ENCODE results near the gene CXCL5. TPM values are rescaled to one million over a fixed set of nuclear protein-coding genes. Genes with fewer than 3 reads are reported as not detected.
"Not testable (repeated sequence)": the region's sequence is repeated elsewhere in the genome, so short reads cannot be mapped to it uniquely, and the experiment has no call there.

Gene CXCL5
- total RNA-seq, 1 experiment from 2014 or later, result not detected

DNA sequence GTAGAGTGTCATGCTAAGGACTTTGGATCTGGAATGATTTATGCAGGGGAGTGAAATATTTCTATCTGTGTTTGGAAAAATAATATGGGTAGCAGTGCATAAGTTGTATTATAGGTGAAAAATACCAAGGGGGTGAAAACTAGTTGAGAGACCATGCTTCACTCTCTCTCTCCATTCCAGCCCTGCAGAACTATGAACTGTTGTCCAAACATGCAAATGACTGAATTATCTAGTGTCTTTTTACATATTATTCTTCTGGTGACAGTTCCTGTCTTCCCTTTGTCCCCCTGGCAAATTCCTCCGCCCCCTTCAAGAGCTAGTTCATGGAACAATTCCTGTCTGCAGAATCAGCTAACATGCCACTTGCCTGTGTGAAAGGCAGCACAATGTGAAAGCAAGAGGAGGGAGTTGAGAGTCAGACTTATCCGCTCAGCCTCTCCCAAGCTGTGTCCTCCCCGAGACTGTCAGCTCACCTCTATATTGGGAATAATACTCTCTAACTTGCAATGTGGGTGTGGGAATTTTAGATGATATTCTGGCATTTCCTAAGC, 19.0 kb downstream of the CXCL5 start:
- no peak for DNase-seq (ENCODE audit: low spot score)
- in situ Hi-C loops (cut with HindIII; ENCODE audit: low sequenced_read_pairs), result no loop called here

DNA sequence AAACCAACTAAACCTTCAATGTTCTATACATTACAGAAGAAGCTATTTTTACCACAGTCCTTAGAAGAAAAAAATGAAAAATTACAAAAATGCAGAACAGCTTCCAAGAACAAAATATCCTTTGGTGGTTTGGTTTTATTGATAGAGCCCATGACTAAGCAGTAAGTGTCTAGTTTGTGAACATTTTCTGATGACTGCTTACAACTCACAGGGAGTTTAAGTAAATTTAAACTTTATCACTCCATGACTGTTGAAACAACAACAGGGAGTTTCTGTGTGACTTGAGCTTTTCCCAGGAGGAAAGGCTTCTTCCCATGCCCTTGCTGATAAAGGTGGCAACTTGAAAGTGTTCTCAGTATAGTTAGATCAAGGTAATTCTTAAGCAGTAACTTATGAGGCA, 19.6 kb downstream of the CXCL5 start:
- in situ Hi-C loops (cut with HindIII; ENCODE audit: low sequenced_read_pairs), result no loop called here
- DNase-seq (ENCODE audit: low spot score), result no peak

DNA sequence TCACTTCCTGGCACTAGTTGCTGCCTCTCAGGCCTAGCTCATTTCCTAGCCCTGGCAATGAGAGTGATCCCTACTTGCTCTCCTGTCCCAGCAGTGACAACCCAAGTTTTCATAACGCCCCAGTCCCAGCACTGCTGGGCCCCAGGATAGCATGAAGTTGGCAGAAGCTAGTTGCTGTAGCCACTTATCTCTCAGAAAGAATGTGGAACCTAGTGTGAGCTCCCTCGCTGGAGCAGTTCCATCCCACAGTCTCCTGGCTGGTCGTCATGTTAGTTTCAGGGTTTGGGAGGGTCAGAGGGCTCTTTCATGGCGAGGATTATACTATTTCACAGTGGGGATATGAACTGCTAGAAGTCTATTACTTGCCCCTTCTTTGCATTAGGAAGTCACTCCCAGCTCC, 21.8 kb downstream of the CXCL5 start:
- in situ Hi-C loops (cut with HindIII; ENCODE audit: low sequenced_read_pairs), result no loop called here
- DNase-seq (ENCODE audit: low spot score), result no peak

DNA sequence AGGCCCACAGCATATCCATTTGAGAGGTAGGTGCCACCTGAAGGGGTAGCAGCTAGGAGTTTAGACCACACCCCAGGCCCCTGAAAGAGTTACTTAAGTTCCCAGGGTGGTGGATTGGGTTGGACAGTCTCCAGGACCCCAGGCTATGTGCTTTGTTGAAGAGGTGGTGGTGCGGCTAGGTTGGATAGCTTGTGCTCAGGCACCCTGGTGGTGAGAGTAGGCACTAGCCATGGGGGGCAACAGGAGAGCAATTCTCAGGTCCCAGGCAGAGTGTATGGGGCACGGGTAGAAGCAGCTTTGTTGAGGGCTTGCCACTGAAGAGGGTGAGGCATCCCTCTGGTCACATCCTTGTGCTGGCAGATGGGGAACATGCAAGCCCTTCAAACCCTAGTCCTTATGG, 22.3 kb downstream of the CXCL5 start:
- no peak for DNase-seq (ENCODE audit: low spot score)
- in situ Hi-C loops (cut with HindIII; ENCODE audit: low sequenced_read_pairs), result no loop called here

DNA sequence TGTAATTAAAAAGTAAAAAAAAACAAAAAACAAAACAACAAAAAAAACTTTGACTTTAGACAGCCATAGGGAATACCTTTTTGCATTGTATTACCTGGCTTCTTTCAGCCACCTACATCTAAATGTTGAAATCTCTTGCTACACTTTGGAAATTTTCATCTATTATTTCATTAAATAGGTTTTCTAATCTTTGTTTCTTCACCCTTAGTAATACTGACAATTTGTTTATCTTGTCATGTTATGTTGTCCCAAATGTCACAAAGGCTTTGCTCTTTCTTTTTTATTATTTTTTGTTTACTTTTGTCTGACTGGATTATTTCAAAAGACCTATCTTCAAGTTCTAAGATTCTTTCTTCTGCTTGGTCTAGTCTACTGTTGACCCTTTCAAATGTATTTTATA, 24.1 kb downstream of the CXCL5 start:
- in situ Hi-C loops (cut with HindIII; ENCODE audit: low sequenced_read_pairs), result no loop called here
- DNase-seq (ENCODE audit: low spot score), result no peak

DNA sequence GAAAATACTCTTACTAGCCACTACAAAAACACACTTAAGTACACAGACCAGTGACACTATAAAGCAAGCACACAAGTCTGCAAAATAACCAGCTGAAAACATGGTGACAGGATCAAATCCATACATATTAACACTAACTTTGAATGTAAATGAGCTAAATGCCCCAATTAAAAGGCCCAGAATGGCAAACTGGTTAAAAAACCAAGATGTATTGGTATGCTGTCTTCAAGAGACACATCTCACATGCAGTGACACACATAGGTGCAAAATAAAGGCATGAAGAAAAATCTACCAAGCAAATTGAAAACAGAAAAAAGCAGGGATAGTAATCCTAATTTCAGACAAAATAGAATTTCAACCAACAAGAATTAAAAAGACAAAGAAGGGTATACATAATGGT, 27.5 kb downstream of the CXCL5 start:
- in situ Hi-C loops (cut with HindIII; ENCODE audit: low sequenced_read_pairs), result no loop called here
- DNase-seq (ENCODE audit: low spot score), result no peak

DNA sequence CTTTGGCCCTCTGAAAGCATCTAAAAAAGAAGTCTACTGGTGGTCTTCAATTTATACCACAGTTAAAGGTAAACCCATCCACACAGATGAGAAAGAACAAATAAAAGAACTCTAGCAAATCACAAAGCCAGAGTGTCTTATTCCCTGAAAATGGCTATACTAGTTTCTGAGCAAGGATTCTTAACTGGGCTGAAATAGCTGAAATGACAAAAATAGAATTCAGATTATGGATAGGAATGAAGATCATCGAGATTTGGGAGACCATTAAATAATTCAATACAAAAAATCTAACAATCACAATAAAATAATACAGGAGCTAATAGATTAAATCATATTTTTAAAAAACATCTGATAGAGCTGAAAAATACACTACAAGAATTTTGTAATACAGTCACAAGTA, 28.5 kb downstream of the CXCL5 start:
- DNase-seq (ENCODE audit: low spot score), result no peak
- in situ Hi-C loops (cut with HindIII; ENCODE audit: low sequenced_read_pairs), result no loop called here

DNA sequence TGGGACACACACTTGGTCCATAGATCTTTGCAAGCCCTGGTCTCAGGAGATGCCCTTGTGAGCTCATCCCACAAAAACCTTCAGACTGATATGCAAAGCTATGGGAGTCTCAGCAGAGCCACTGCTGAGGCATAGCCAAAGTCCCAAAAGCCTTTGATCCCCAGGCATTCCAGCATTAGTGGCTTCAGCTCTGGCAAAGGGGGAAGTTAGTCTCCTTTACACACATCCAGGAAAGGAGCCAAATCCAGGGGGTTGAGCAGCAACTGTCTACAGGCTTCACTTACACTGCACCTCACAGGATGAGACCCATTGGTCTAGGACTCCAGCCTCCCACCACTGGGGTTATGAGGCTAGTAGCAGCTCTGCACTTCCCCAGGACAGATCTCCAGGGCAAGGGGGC, 30.6 kb downstream of the CXCL5 start:
- in situ Hi-C loops (cut with HindIII; ENCODE audit: low sequenced_read_pairs), result no loop called here
- no peak for DNase-seq (ENCODE audit: low spot score)

DNA sequence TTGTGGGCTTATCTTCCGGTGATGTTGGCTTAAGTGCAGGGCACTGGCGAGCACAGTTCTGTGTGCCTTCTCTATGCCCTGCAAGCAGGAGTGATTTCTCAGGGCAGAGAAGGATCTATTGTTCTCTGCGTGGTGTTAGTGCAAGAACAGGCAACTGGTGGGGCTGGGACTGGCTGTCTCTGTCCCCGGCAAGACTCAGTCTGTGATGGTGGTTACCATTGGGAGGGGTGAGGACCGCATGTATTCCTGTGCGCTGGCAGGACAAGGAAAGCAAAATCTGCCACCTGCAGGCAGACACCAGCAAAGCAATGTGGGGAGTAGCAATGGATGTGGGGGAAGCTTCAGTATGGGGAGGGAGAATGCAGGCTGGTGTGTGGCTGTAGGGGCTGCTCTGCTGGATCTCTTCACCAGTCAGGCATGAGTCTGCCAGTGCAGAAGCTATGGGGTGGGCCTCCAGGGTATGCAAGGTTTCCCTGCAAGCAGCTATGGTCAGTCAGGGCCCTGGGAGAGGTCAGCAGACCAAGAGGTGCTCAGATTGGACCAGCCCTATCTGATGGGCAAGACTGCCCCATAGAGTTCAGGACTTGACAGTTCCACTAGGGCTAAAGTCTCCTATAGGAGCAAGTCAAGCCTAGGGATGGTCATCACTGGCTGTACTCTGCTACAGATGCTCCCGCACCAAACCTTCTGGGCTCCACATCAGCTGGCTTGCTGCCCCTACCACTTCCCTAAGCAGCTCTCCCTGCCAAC, 33.4 kb downstream of the CXCL5 start:
- no peak for DNase-seq (ENCODE audit: low spot score)
- in situ Hi-C loops (cut with HindIII; ENCODE audit: low sequenced_read_pairs), result no loop called here

DNA sequence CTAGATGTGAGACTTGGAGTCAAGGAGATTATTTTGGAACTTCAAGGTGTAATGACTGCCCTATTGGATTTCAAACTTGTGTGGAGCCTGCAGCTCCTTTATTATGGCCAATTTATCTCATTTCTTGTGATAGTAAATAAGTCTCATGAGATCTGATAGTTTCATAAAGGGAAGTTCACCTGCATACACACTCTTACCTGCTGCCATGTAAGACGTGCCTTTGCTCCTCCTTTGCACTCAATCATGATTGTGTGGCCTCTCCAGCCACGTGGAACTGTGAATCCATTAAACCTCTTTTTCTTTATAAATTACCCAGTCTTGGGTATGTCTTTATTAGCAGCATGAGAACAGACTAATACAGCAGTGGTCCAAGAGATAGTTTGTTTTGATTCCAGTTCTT, 35.8 kb downstream of the CXCL5 start:
- in situ Hi-C loops (cut with HindIII; ENCODE audit: low sequenced_read_pairs), result no loop called here
- no peak for DNase-seq (ENCODE audit: low spot score)

DNA sequence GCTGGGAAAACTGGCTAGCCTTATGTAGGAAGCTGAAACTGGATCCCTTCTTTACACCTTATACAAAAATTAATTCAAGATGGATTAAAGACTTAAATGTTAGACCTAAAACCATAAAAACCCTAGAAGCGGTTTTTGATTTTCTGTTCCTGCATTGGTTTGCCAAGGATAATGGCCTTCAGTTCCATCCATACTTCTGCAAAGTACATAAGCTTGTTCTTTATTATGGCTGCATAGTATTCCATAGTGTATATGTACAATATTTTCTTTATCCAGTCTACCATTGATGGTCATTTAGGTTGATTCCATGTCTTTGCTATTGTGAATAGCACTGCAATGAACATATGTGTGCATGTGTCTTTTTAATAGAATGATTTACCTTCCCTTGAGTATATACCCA, 39.4 kb downstream of the CXCL5 start:
- DNase-seq (ENCODE audit: low spot score); in situ Hi-C loops (cut with HindIII; ENCODE audit: low sequenced_read_pairs): not testable (repeated sequence)

DNA sequence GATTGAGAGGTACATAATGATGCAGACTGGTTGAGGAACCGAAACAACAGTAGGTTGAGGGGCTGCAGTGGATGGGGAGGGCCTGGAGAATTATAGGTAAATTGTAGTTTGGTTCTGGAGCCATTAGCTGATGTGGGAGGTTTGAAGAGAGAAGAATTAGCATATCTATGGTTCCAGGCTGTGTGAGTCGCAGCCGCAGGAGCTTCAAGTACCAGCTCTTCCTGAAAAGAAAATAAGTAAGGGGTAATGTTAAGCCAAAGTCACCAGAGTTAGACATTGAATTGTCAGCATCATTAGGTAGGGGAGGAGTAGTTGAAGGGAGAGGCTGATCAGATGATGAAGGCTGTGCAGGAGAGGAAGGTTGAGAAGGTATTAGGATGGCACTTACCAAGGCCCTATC, 46.1 kb downstream of the CXCL5 start:
- in situ Hi-C loops (cut with HindIII; ENCODE audit: low sequenced_read_pairs), result no loop called here
- no peak for DNase-seq (ENCODE audit: low spot score)

DNA sequence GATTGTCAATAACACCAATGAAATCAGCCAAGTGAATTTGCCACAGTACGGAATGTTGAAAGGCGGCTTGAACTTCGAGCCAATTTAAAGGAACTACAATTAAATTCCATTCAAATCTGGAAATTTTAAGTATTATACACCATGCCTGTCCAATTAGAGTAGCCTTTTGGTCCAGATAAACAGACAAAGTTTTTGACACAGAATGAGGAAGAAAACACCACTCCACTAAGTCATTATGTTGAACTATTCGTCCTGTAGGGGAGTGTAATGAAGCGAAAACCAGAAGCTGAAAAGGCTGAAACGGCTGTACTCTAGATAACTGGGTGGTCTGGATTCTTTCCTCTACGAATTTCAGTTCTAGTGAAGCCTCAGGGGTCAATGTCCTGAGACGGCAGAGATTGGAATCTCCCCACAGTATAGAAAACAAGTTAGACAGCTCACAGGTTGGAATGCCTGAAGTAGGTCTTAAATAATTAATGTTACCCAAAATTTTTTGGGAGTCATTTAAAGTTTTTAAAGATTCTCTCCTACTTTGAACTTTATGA, 48.0 kb downstream of the CXCL5 start:
- DNase-seq (ENCODE audit: low spot score); in situ Hi-C loops (cut with HindIII; ENCODE audit: low sequenced_read_pairs): not testable (repeated sequence)

DNA sequence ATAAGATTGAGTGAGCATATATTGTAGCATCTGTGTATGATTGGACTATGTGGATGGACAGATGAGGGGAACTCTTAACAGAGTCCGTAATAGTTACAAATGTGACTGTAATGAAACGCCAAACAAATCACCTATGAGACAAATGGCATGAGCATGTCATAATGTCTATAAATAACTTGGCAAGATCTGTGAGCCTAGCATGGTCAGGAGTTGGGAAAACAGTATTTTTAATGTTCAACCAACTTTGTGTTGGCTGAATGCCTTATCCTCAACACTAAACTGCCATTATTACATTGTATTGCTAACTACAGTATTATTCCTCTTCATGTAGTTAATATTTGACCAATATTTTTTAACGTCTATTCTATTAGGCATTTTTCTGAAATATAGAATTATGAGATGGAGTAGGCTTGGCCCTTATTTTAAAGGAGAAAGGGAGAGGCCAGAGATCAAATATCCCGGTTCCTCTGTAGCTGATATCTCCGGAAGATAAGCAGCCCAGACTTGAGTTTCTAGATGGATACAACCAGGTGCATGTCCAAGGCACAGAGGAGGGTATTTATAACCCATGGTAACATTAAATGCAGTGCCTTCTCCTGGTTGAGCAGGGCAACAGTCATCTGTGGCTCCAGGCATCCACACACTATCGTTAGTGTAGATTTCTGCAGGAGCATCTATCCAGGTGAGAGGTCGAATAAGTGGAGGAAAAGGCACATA, 49.3 kb downstream of the CXCL5 start:
- in situ Hi-C loops (cut with HindIII; ENCODE audit: low sequenced_read_pairs), result no loop called here
- DNase-seq (ENCODE audit: low spot score), result no peak

DNA sequence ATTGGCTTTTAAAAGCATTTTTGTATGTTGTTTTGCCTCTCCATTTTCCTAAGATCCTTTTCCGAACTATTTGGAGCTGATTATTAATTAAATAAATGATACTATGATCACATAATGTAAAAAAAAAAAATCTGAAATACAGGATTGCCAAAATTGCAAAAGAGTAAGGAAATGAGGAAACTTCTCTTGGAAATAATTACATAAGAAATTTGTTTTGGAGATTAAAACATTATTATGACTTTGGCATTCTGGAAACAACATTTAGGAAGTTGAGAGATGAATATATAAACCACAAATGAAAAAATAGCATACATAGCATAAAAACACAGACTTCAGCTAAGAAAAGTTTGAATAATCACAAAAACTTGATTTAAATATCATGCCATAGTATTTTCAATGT, 50.2 kb downstream of the CXCL5 start:
- in situ Hi-C loops (cut with HindIII; ENCODE audit: low sequenced_read_pairs), result no loop called here
- no peak for DNase-seq (ENCODE audit: low spot score)

DNA sequence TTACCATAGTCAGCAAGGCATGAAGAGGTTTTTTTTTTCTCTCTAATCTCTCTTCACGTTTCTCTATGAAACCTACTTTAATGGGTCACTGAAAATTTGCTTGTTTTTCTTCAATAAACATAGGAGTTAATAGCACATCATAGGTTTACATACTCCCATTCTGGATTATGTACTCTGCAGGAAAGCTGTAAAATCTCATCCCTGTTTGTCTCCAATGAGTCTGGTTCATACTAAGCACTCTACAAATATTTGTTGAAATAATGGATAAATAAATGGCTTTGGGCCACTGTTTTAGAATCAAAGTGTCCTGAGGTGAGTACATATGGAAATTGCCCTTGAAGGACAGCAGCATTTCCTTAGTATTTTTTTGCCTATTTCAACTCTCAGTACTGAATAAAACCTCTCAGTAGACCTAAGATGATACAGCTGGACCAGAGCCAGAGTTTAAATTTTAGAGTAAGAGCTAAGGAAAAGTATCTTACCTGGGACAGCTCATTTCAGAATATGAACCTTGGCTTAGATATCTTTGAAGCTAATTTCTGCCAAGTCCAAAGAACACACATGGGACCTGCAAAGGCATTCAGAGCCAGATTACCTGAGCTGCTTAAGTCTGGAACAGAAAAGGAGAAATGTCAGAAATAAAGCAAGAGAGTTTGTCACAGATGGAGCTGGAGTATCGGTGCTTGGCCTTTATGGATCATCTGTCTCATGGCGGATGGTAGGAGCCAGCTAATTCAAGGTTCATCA, 51.1 kb downstream of the CXCL5 start:
- in situ Hi-C loops (cut with HindIII; ENCODE audit: low sequenced_read_pairs), result no loop called here
- no peak for DNase-seq (ENCODE audit: low spot score)

DNA sequence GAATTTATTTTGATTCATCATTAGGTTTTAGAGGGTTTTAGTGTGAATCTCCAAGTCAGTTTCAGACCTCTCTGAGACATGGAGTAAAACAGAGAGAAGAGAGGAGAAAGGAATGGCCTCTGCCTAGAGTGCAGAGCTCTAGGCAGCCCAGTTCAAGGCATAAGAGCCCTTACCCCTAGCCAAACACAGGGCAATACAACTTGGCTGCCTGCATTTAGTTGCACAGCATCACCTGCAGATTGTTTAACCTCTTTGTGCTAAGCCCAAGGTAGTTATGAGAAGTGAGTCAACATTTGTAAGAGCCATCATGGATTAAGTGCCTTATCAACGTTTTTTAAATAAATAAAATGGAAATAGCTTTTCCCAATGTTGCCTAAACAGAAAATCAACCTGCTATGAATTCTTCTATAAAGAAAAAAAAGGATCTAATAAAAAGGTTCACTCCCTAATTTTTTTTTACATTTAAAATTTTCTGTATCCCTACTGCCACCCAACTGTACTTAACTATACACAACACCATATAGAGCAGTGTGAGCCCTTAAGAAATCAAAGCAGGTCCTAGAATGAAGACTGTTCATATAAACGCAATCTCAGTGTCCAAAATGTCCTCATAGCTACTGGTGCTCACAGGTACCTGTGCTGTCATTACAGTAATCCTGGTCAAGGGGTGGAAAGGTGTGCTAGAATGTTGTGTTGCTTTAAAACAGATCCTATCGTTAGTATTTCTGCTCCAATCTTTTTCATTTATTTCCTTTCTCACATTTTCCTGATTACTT, 52.6 kb downstream of the CXCL5 start:
- no peak for DNase-seq (ENCODE audit: low spot score)
- in situ Hi-C loops (cut with HindIII; ENCODE audit: low sequenced_read_pairs), result no loop called here
